ENCODE results near the gene BBS10. TPM values are rescaled to one million over a fixed set of nuclear protein-coding genes. Genes with fewer than 3 reads are reported as not detected.
A peak's percentile ranks its signal among the peaks of the same experiment; 100 is the strongest.
"Not testable (repeated sequence)": the region's sequence is repeated elsewhere in the genome, so short reads cannot be mapped to it uniquely, and the experiment has no call there.

The BBS10 gene
- polyA plus RNA-seq (ENCODE audit: insufficient read length in 4 of 4), result 10 to 100 TPM; 27.3 to 33.1 (median 32.1) TPM

GRCh38 chr12:76348079-76348901 lies at the start of gene BBS10:
TSS of gene BBS10 (minus strand) at chr12:76348415. CDS start at chr12:76348358, 57 bp downstream.
- peak; percentile 78 to 86 (median 86) for DNase-seq (ENCODE audit: low read depth in 4 of 4, low spot score in 2 of 4)

GRCh38 chr12:76391461-76391860 lies 43.2 kb upstream of the BBS10 start:
- no peak for DNase-seq (ENCODE audit: low read depth in 4 of 4, low spot score in 2 of 4)

GRCh38 chr12:76387614-76388013 lies 39.4 kb upstream of the BBS10 start:
- DNase-seq (ENCODE audit: low read depth in 4 of 4, low spot score in 2 of 4), result no peak

- no peak for DNase-seq (ENCODE audit: low read depth in 4 of 4, low spot score in 2 of 4)
These were observed 36.3 kb upstream of the BBS10 start for GRCh38 chr12:76384560-76384959.

- DNase-seq (ENCODE audit: low read depth in 4 of 4, low spot score in 2 of 4), result no peak
These were observed 35.8 kb upstream of the BBS10 start for GRCh38 chr12:76383988-76384387.

GRCh38 chr12:76379261-76379660 lies 31.0 kb upstream of the BBS10 start:
- no peak for DNase-seq (ENCODE audit: low read depth in 4 of 4, low spot score in 2 of 4)

GRCh38 chr12:76376876-76377275 lies 28.7 kb upstream of the BBS10 start:
- DNase-seq (ENCODE audit: low read depth in 4 of 4, low spot score in 2 of 4), result not testable (repeated sequence)

GRCh38 chr12:76375939-76376338 lies 27.7 kb upstream of the BBS10 start:
- no peak for DNase-seq (ENCODE audit: low read depth in 4 of 4, low spot score in 2 of 4)

- DNase-seq (ENCODE audit: low read depth in 4 of 4, low spot score in 2 of 4), result no peak
These were observed 27.3 kb upstream of the BBS10 start for GRCh38 chr12:76375470-76375869.

- no peak for DNase-seq (ENCODE audit: low read depth in 4 of 4, low spot score in 2 of 4)
These were observed 26.3 kb upstream of the BBS10 start for GRCh38 chr12:76374386-76375020.

GRCh38 chr12:76368230-76368629 lies 20.0 kb upstream of the BBS10 start:
- no peak for DNase-seq (ENCODE audit: low read depth in 4 of 4, low spot score in 2 of 4)

GRCh38 chr12:76366163-76366562 lies 17.9 kb upstream of the BBS10 start:
- DNase-seq (ENCODE audit: low read depth in 4 of 4, low spot score in 2 of 4), result no peak

- DNase-seq (ENCODE audit: low read depth in 4 of 4, low spot score in 2 of 4), result not testable (repeated sequence)
These were observed 15.9 kb upstream of the BBS10 start for GRCh38 chr12:76364131-76364530.

- no peak for DNase-seq (ENCODE audit: low read depth in 4 of 4, low spot score in 2 of 4)
These were observed 12.1 kb upstream of the BBS10 start for GRCh38 chr12:76360316-76360715.

- DNase-seq (ENCODE audit: low read depth in 4 of 4, low spot score in 2 of 4), result no peak
These were observed 7.9 kb upstream of the BBS10 start for GRCh38 chr12:76356071-76356470.

GRCh38 chr12:76346798-76347420 lies 1.3 kb downstream of the BBS10 start:
- DNase-seq (ENCODE audit: low read depth in 4 of 4, low spot score in 2 of 4), result peak in 1 of 4 donors; percentile 19

- DNase-seq (ENCODE audit: low read depth in 4 of 4, low spot score in 2 of 4), result no peak
These were observed 2.0 kb downstream of the BBS10 start for GRCh38 chr12:76346236-76346635.

GRCh38 chr12:76345569-76345968 lies 2.6 kb downstream of the BBS10 start:
- no peak for DNase-seq (ENCODE audit: low read depth in 4 of 4, low spot score in 2 of 4)

GRCh38 chr12:76341436-76342030 lies 6.7 kb downstream of the BBS10 start:
- DNase-seq (ENCODE audit: low read depth in 4 of 4, low spot score in 2 of 4), result no peak

- DNase-seq (ENCODE audit: low read depth in 4 of 4, low spot score in 2 of 4), result no peak
These were observed 7.4 kb downstream of the BBS10 start for GRCh38 chr12:76340680-76341435.

All from left renal cortex interstitium (tissue), 4 donors.